ENCODE data around the gene GLI2. TPM values are rescaled to one million over a fixed set of nuclear protein-coding genes. Genes with fewer than 3 reads are reported as not detected.

GLI2 gene
- total RNA-seq, 1 experiment from 2014 or later: 4.0 TPM

GRCh38 chr2:120709608-120710041, 26.0 kb upstream of the GLI2 start:
- H3K4me1 ChIP-seq (ENCODE audit: insufficient read depth, low read length): peaks cover 10% of the 10 kb centered on the region
- H4K20me1 ChIP-seq (ENCODE audit: low read length): no peaks in the 10 kb centered on the region
- no TSS peak for BruUV-seq (replicated peaks)
- ChIA-PET POLR2A (ENCODE audit: unreplicated experiment) (no interaction called here), CTCF (no interaction called here)
- H3K79me2 ChIP-seq (ENCODE audit: low read length): no peaks in the 10 kb centered on the region
- H3K27me3 ChIP-seq (ENCODE audit: low read length): no peaks in the 10 kb centered on the region
- TF ChIP-seq EZH2 (IDR thresholded peaks at IDR 0.05; ENCODE audit: low read length, unreplicated experiment): no peak
- TF ChIP-seq EZH2phosphoT487 (IDR thresholded peaks at IDR 0.05; ENCODE audit: borderline replicate concordance, low read length): no peak
- TF ChIP-seq, protein P1, sequence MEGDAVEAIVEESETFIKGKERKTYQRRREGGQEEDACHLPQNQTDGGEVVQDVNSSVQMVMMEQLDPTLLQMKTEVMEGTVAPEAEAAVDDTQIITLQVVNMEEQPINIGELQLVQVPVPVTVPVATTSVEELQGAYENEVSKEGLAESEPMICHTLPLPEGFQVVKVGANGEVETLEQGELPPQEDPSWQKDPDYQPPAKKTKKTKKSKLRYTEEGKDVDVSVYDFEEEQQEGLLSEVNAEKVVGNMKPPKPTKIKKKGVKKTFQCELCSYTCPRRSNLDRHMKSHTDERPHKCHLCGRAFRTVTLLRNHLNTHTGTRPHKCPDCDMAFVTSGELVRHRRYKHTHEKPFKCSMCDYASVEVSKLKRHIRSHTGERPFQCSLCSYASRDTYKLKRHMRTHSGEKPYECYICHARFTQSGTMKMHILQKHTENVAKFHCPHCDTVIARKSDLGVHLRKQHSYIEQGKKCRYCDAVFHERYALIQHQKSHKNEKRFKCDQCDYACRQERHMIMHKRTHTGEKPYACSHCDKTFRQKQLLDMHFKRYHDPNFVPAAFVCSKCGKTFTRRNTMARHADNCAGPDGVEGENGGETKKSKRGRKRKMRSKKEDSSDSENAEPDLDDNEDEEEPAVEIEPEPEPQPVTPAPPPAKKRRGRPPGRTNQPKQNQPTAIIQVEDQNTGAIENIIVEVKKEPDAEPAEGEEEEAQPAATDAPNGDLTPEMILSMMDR (conservative IDR thresholded peaks at IDR 0.05; ENCODE audit: low read depth, low read length): no peak
- no peak overlapping the region for H3K4me2 ChIP-seq (ENCODE audit: low read length)
- no peaks in the 10 kb centered on the region for H3K9me3 ChIP-seq (ENCODE audit: low read length)
- H3K27ac ChIP-seq (ENCODE audit: low read length): no peak overlapping the region
- intact Hi-C loops (cut with micrococcal nuclease): no loop called here
- no peak overlapping the region for H3K9ac ChIP-seq (ENCODE audit: low read length)
- no peak overlapping the region for H2AFZ ChIP-seq (ENCODE audit: low read length)
- no peak overlapping the region for H3K4me3 ChIP-seq (ENCODE audit: low read length)
- ATAC-seq (no peak), DNase-seq (no peak)
- no peaks in the 10 kb centered on the region for H3K36me3 ChIP-seq (ENCODE audit: low read depth, low read length)
- no peaks in the 10 kb centered on the region for H3K9me2 ChIP-seq (replicated peaks; ENCODE audit: low read length)
- H3F3A ChIP-seq (ENCODE audit: low read length, unreplicated experiment): no peaks in the 10 kb centered on the region

GRCh38 chr2:120710256-120710655, 25.4 kb upstream of the GLI2 start:
- no peak overlapping the region for H3K9ac ChIP-seq (ENCODE audit: low read length)
- CTCF ChIA-PET: no interaction called here
- intact Hi-C loops (cut with micrococcal nuclease): no loop called here
- no peaks in the 10 kb centered on the region for H3K36me3 ChIP-seq (ENCODE audit: low read depth, low read length)
- POLR2A ChIA-PET (ENCODE audit: unreplicated experiment): no interaction called here
- no peak overlapping the region for H3K4me3 ChIP-seq (ENCODE audit: low read length)
- BruUV-seq (replicated peaks): no TSS peak
- no peaks in the 10 kb centered on the region for H3K27me3 ChIP-seq (ENCODE audit: low read length)
- DNase-seq (no peak), ATAC-seq (no peak)
- no peak overlapping the region for H3K27ac ChIP-seq (ENCODE audit: low read length)
- H3K79me2 ChIP-seq (ENCODE audit: low read length): no peaks in the 10 kb centered on the region
- H3K9me2 ChIP-seq (replicated peaks; ENCODE audit: low read length): no peaks in the 10 kb centered on the region
- H3K9me3 ChIP-seq (ENCODE audit: low read length): no peaks in the 10 kb centered on the region
- no peaks in the 10 kb centered on the region for H3F3A ChIP-seq (ENCODE audit: low read length, unreplicated experiment)
- TF ChIP-seq EZH2 (IDR thresholded peaks at IDR 0.05; ENCODE audit: low read length, unreplicated experiment): no peak
- H2AFZ ChIP-seq (ENCODE audit: low read length): no peak overlapping the region
- H3K4me2 ChIP-seq (ENCODE audit: low read length): no peak overlapping the region
- 0 out of 2 replicates have a peak, but pooled peaks cover 6% of the 10 kb centered on the region for H3K4me1 ChIP-seq (ENCODE audit: insufficient read depth, low read length)
- no peaks in the 10 kb centered on the region for H4K20me1 ChIP-seq (ENCODE audit: low read length)

- ATAC-seq (no peak), DNase-seq (no peak)
- intact Hi-C loops (cut with micrococcal nuclease): no loop called here
- Histone ChIP-seq H3K9me3 (ENCODE audit: low read length) (no peaks in the 10 kb centered on the region), H3K27me3 (ENCODE audit: low read length) (no peaks in the 10 kb centered on the region), H2AFZ (ENCODE audit: low read length) (no peak overlapping the region), H4K20me1 (ENCODE audit: low read length) (no peaks in the 10 kb centered on the region), H3K36me3 (ENCODE audit: low read depth, low read length) (no peaks in the 10 kb centered on the region), H3K27ac (ENCODE audit: low read length) (no peak overlapping the region), H3K79me2 (ENCODE audit: low read length) (no peaks in the 10 kb centered on the region), H3F3A (ENCODE audit: low read length, unreplicated experiment) (no peaks in the 10 kb centered on the region), H3K4me3 (ENCODE audit: low read length) (no peak overlapping the region), H3K4me2 (ENCODE audit: low read length) (no peak overlapping the region), H3K9ac (ENCODE audit: low read length) (no peak overlapping the region), H3K4me1 (ENCODE audit: insufficient read depth, low read length) (0 out of 2 replicates have a peak, but pooled peaks cover 6% of the 10 kb centered on the region), H3K9me2 (replicated peaks; ENCODE audit: low read length) (no peaks in the 10 kb centered on the region)
- POLR2A ChIA-PET (ENCODE audit: unreplicated experiment): no interaction called here
- BruUV-seq (replicated peaks): no TSS peak
- TF ChIP-seq EZH2 (IDR thresholded peaks at IDR 0.05; ENCODE audit: low read length, unreplicated experiment) (no peak), EZH2phosphoT487 (IDR thresholded peaks at IDR 0.05; ENCODE audit: borderline replicate concordance, low read length) (no peak)
- TF ChIP-seq, protein P1 (conservative IDR thresholded peaks at IDR 0.05; ENCODE audit: low read depth, low read length): no peak
- CTCF ChIA-PET: no interaction called here
Measured at GRCh38 chr2:120711694-120712093, 24.0 kb upstream of the GLI2 start.

Data from PC-3 (cell line).